ENCODE results near the gene GSDMA.
"Not testable (repeated sequence)": the region's sequence is repeated elsewhere in the genome, so short reads cannot be mapped to it uniquely, and the experiment has no call there.

Gene GSDMA

GRCh38 chr17:39996800-39997199, 34.0 kb downstream of the GSDMA start:
- no peak for DNase-seq (ENCODE audit: low spot score)

GRCh38 chr17:39997543-39997942, 34.7 kb downstream of the GSDMA start:
- DNase-seq (ENCODE audit: low spot score), result no peak

- no peak for DNase-seq (ENCODE audit: low spot score)
Measured at GRCh38 chr17:39999067-39999466, 36.3 kb downstream of the GSDMA start.

GRCh38 chr17:40000161-40000560, 37.4 kb downstream of the GSDMA start:
- DNase-seq (ENCODE audit: low spot score), result no peak

- not testable (repeated sequence) for DNase-seq (ENCODE audit: low spot score)
Measured at GRCh38 chr17:40001335-40001734, 38.5 kb downstream of the GSDMA start.

GRCh38 chr17:40004072-40004471, 41.3 kb downstream of the GSDMA start:
- no peak for DNase-seq (ENCODE audit: low spot score)

- DNase-seq (ENCODE audit: low spot score), result no peak
Measured at GRCh38 chr17:40004712-40005111, 41.9 kb downstream of the GSDMA start.

GRCh38 chr17:40005520-40005919, 42.7 kb downstream of the GSDMA start:
- DNase-seq (ENCODE audit: low spot score), result no peak

- DNase-seq (ENCODE audit: low spot score), result not testable (repeated sequence)
Measured at GRCh38 chr17:40010946-40011500, 48.2 kb downstream of the GSDMA start.

- DNase-seq (ENCODE audit: low spot score), result not testable (repeated sequence)
Measured at GRCh38 chr17:40012017-40012647, 49.3 kb downstream of the GSDMA start.

GRCh38 chr17:40014375-40014980, 51.7 kb downstream of the GSDMA start:
- DNase-seq (ENCODE audit: low spot score), result no peak

- no peak for DNase-seq (ENCODE audit: low spot score)
Measured at GRCh38 chr17:40015005-40015997, 52.5 kb downstream of the GSDMA start, which contains the start of gene CSF3. TSS of gene CSF3 (plus strand) at chr17:40015440. CDS start at chr17:40015475, 35 bp downstream.

GRCh38 chr17:40015998-40016985, 53.5 kb downstream of the GSDMA start:
- no peak for DNase-seq (ENCODE audit: low spot score)

GRCh38 chr17:40017422-40018080, 54.7 kb downstream of the GSDMA start:
- DNase-seq (ENCODE audit: low spot score), result no peak

GRCh38 chr17:40018211-40019121, 55.7 kb downstream of the GSDMA start:
- DNase-seq (ENCODE audit: low spot score), result no peak

GRCh38 chr17:40019140-40019991, 56.6 kb downstream of the GSDMA start:
- DNase-seq (ENCODE audit: low spot score), result no peak

GRCh38 chr17:40020146-40020545, 57.3 kb downstream of the GSDMA start:
- DNase-seq (ENCODE audit: low spot score), result no peak

- no peak for DNase-seq (ENCODE audit: low spot score)
Measured at GRCh38 chr17:40021451-40021971, 58.7 kb downstream of the GSDMA start.
